ENCODE results near the gene LOXL3.

The LOXL3 gene

GRCh38 chr2:74507145-74507925 is 46.4 kb downstream of the LOXL3 start, which contains the start of gene PCGF1:
Gene PCGF1 (minus strand): TSS chr2:74507695. CDS start chr2:74507668, 27 bp downstream.
- FAIRE-seq, result no peak

- FAIRE-seq, result no peak
Measured at GRCh38 chr2:74505448-74506246, 48.1 kb downstream of the LOXL3 start.

- FAIRE-seq, result no peak
Measured at GRCh38 chr2:74504591-74504990, 49.2 kb downstream of the LOXL3 start.

GRCh38 chr2:74503506-74504475 is 50.0 kb downstream of the LOXL3 start:
- FAIRE-seq, result no peak

GRCh38 chr2:74502720-74503505 is 50.8 kb downstream of the LOXL3 start:
- FAIRE-seq, result no peak

- FAIRE-seq, result no peak
Measured at GRCh38 chr2:74502147-74502719, 51.5 kb downstream of the LOXL3 start.

GRCh38 chr2:74501335-74502071 is 52.2 kb downstream of the LOXL3 start:
- FAIRE-seq, result no peak

GRCh38 chr2:74500578-74500946 is 53.2 kb downstream of the LOXL3 start:
- FAIRE-seq, result no peak

- no peak for FAIRE-seq
Measured at GRCh38 chr2:74499940-74500577, 53.7 kb downstream of the LOXL3 start.

GRCh38 chr2:74499267-74499939 is 54.3 kb downstream of the LOXL3 start, which contains the start of gene LBX2:
Gene LBX2 (minus strand): TSS chr2:74499603. CDS start chr2:74499537, 66 bp downstream.
- FAIRE-seq, result no peak

- no peak for FAIRE-seq
Measured at GRCh38 chr2:74498500-74499266, 55.1 kb downstream of the LOXL3 start.

- FAIRE-seq, result no peak
Measured at GRCh38 chr2:74497777-74498499, 55.8 kb downstream of the LOXL3 start.

GRCh38 chr2:74496997-74497776 is 56.6 kb downstream of the LOXL3 start:
- no peak for FAIRE-seq

- no peak for FAIRE-seq
Measured at GRCh38 chr2:74495440-74495839, 58.3 kb downstream of the LOXL3 start.

- FAIRE-seq, result no peak
Measured at GRCh38 chr2:74493546-74493945, 60.2 kb downstream of the LOXL3 start.

GRCh38 chr2:74491648-74492544 is 61.8 kb downstream of the LOXL3 start:
- no peak for FAIRE-seq

All from endometrium (tissue), 2 donors.